Activated CD4-positive, alpha-beta T cell treated with anti-CD3 and anti-CD28 coated beads for 48 hours (primary cell): ENCODE data around the gene NAXD.
A peak's percentile ranks its signal among the peaks of the same experiment; 100 is the strongest.
"Not testable (repeated sequence)": the region's sequence is repeated elsewhere in the genome, so short reads cannot be mapped to it uniquely, and the experiment has no call there.

Experiments used
- DNase-seq: peaks from one replicate; pipeline ENCODE4 v3.0.0-alpha.2; 2020

The NAXD gene

GRCh38 chr13:110597041-110597689 is 18.2 kb upstream of the NAXD start:
- no peak for DNase-seq

- no peak for DNase-seq
Measured at GRCh38 chr13:110600261-110600819, 15.0 kb upstream of the NAXD start.

GRCh38 chr13:110600980-110601379 is 14.4 kb upstream of the NAXD start:
- DNase-seq: no peak

- DNase-seq: no peak
Measured at GRCh38 chr13:110605132-110605531, 10.2 kb upstream of the NAXD start.

- DNase-seq: not testable (repeated sequence)
Measured at GRCh38 chr13:110606281-110606680, 9.1 kb upstream of the NAXD start.

GRCh38 chr13:110607675-110608224 is 7.6 kb upstream of the NAXD start:
- no peak for DNase-seq

- peak; percentile 22 for DNase-seq
Measured at GRCh38 chr13:110610955-110611595, 4.3 kb upstream of the NAXD start.

- no peak for DNase-seq
Measured at GRCh38 chr13:110615005-110615321, 382 bp upstream of the NAXD start.

GRCh38 chr13:110616103-110617101 is 1.1 kb downstream of the NAXD start:
- DNase-seq: peak; percentile 51

GRCh38 chr13:110617321-110618072 is 2.2 kb downstream of the NAXD start:
- no peak for DNase-seq

- DNase-seq: no peak
Measured at GRCh38 chr13:110618167-110618566, 2.8 kb downstream of the NAXD start.

GRCh38 chr13:110618780-110619179 is 3.4 kb downstream of the NAXD start:
- DNase-seq: no peak

GRCh38 chr13:110620596-110620995 is 5.3 kb downstream of the NAXD start:
- no peak for DNase-seq

GRCh38 chr13:110624766-110625756 is 9.7 kb downstream of the NAXD start:
- DNase-seq: no peak

GRCh38 chr13:110625771-110626321 is 10.5 kb downstream of the NAXD start:
- no peak for DNase-seq

GRCh38 chr13:110626521-110626920 is 11.2 kb downstream of the NAXD start:
- no peak for DNase-seq

- no peak for DNase-seq
Measured at GRCh38 chr13:110627351-110627750, 12.0 kb downstream of the NAXD start.

- no peak for DNase-seq
Measured at GRCh38 chr13:110627761-110628476, 12.6 kb downstream of the NAXD start.

GRCh38 chr13:110628477-110628793 is 13.1 kb downstream of the NAXD start:
- DNase-seq: no peak
